Glutamatergic neuron (in vitro differentiated cells): ENCODE results near the gene TMEM109. TPM values are rescaled to one million over a fixed set of nuclear protein-coding genes. Genes with fewer than 3 reads are reported as not detected.

Experiments
- DNase-seq: peaks from one replicate; pipeline ENCODE4 v3.0.0; 2022
- H3K27ac Mint-ChIP-seq: one replicate; pipeline ENCODE4 v1.8.0; 2020; ENCODE audit warnings: mild to moderate bottlenecking, mixed read lengths, inconsistent platforms; ENCODE audit not compliant: unreplicated experiment
- H3K27me3 Mint-ChIP-seq: one replicate; pipeline ENCODE4 v1.8.0; 2020; ENCODE audit warnings: mild to moderate bottlenecking, moderate library complexity, mixed read lengths, inconsistent platforms; ENCODE audit not compliant: unreplicated experiment
- H3K36me3 Mint-ChIP-seq: one replicate; pipeline ENCODE4 v1.8.0; 2020; ENCODE audit warnings: mild to moderate bottlenecking, mixed read lengths, inconsistent platforms; ENCODE audit not compliant: unreplicated experiment
- H3K4me1 Mint-ChIP-seq: one replicate; pipeline ENCODE4 v1.8.0; 2020; ENCODE audit warnings: mild to moderate bottlenecking, low read depth, mixed read lengths, inconsistent platforms; ENCODE audit not compliant: unreplicated experiment
- H3K4me3 Mint-ChIP-seq: one replicate; pipeline ENCODE4 v1.8.0; 2020; ENCODE audit warnings: mild to moderate bottlenecking, mixed read lengths, inconsistent platforms; ENCODE audit not compliant: unreplicated experiment
- H3K9me3 Mint-ChIP-seq: one replicate; pipeline ENCODE4 v1.8.0; 2020; ENCODE audit warnings: mild to moderate bottlenecking, moderate library complexity, mixed read lengths, inconsistent platforms; ENCODE audit not compliant: unreplicated experiment
- CTCF ChIP-seq: fragments of 200-600 bp; sonication (generic); IDR thresholded peaks from one replicate; pipeline ENCODE4 v1.5.0; 2021; ENCODE audit not compliant: partially characterized antibody, unreplicated experiment
- total RNA-seq: library from RNA; stranded (reverse); fragmentation: NEBNext Ultra II Directional; extraction: Animal tissue kit (Norgen Biotek cat#: 25700); gene quantifications from one replicate; pipeline ENCODE4 v1.2.1, GENCODE V29; 2021; ENCODE audit not compliant: unreplicated experiment

The TMEM109 gene
- total RNA-seq, 1 donor from 2014 or later: 4.0 TPM

DNA sequence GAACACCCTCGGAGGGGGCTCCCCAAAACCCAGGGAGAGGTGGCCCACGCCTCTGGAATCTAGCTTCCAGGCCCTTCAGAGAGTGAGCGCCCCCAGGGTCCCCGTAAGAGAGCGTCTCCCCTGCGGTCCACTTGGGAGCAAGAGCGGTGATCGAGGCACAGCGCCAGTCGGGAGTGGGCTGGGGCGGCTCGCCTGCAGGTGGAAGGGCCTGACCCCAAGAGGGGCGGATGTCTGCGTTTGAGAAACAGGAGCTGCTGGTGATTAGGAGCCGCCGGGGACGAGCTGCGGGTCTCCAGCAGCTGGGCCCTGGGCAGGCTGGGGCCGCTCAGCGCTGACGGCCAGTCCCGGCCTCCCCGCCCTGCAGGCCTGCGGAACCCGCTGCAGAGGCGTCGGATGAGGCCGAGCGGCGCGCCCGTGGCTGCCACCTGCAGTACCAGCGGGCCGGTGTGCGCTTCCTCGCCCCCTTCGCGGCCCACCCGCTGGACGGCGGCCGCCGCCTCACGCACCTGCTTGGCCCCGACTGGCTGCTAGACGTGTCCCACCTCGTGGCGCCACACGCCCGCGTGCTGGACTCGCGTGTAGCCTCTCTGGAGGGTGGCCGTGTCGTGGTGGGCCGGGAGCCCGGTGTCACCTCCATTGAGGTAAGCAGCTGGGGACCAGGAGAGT is 20.3 kb downstream of the TMEM109 start:
- H3K27ac Mint-ChIP-seq: no peak overlapping the region
- H3K4me3 Mint-ChIP-seq: no peak overlapping the region

GRCh38 chr11:60934790-60935605 is 21.0 kb downstream of the TMEM109 start:
- DNase-seq: no peak
- H3K27me3 Mint-ChIP-seq: peaks cover 19% of the 10 kb centered on the region
- H3K4me1 Mint-ChIP-seq: peaks cover 5% of the 10 kb centered on the region
- no peak overlapping the region for H3K27ac Mint-ChIP-seq
- no peak overlapping the region for H3K4me3 Mint-ChIP-seq
- no peak for TF ChIP-seq CTCF
- peaks cover 21% of the 10 kb centered on the region for H3K9me3 Mint-ChIP-seq
- H3K36me3 Mint-ChIP-seq: no peaks in the 10 kb centered on the region

More for the DNA sequence above, 20.3 kb downstream of the TMEM109 start:
- TF ChIP-seq CTCF: no peak
- peaks cover 15% of the 10 kb centered on the region for H3K27me3 Mint-ChIP-seq
- H3K9me3 Mint-ChIP-seq: peaks cover 20% of the 10 kb centered on the region
- no peak for DNase-seq
- no peaks in the 10 kb centered on the region for H3K36me3 Mint-ChIP-seq
- peaks cover 5% of the 10 kb centered on the region for H3K4me1 Mint-ChIP-seq

DNA sequence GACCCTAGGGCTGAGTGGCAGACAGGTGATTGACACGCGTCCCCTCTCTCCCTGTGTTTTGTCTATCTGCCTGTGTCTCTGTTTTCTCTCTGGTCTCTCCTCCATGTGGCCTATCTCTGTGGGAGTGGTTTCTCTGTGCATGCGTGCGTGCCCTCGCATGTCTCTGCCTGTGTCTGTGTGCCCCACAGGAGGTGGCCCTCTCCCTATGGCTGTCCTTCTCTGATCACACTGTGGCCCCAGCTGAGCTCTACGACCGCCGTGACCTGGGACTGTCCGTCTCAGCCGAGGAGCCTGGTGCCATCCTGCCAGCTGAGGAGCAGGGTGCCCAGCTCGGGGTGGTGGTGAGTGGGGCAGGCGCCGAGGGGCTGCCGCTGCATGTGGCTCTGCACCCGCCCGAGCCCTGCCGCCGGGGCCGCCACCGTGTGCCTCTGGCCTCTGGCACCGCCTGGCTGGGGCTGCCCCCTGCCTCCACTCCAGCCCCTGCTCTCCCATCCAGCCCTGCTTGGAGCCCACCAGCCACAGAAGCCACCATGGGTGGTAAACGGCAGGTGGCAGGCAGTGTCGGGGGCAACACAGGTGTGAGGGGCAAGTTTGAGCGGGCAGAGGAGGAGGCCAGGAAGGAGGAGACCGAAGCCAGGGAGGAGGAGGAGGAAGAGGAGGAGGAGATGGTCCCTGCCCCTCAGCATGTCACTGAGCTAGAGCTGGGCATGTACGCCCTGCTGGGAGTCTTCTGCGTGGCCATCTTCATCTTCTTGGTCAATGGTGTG is 21.9 kb downstream of the TMEM109 start:
- H3K27me3 Mint-ChIP-seq: peaks cover 23% of the 10 kb centered on the region
- H3K4me1 Mint-ChIP-seq: peaks cover 5% of the 10 kb centered on the region
- H3K9me3 Mint-ChIP-seq: peaks cover 24% of the 10 kb centered on the region
- no peaks in the 10 kb centered on the region for H3K36me3 Mint-ChIP-seq
- no peak overlapping the region for H3K27ac Mint-ChIP-seq
- no peak for DNase-seq
- no peak overlapping the region for H3K4me3 Mint-ChIP-seq
- no peak for TF ChIP-seq CTCF

- Mint-ChIP-seq H3K27me3 (peaks cover 29% of the 10 kb centered on the region), H3K27ac (no peak overlapping the region), H3K9me3 (peaks cover 25% of the 10 kb centered on the region)
These were observed 22.6 kb downstream of the TMEM109 start for GRCh38 chr11:60936467-60937143.

More at GRCh38 chr11:60936467-60937143, 22.6 kb downstream of the TMEM109 start:
- no peaks in the 10 kb centered on the region for H3K36me3 Mint-ChIP-seq
- H3K4me1 Mint-ChIP-seq: peaks cover 9% of the 10 kb centered on the region
- no peak for DNase-seq
- no peak for TF ChIP-seq CTCF
- no peak overlapping the region for H3K4me3 Mint-ChIP-seq
